ENCODE results near the gene NANOS3.

DNA sequence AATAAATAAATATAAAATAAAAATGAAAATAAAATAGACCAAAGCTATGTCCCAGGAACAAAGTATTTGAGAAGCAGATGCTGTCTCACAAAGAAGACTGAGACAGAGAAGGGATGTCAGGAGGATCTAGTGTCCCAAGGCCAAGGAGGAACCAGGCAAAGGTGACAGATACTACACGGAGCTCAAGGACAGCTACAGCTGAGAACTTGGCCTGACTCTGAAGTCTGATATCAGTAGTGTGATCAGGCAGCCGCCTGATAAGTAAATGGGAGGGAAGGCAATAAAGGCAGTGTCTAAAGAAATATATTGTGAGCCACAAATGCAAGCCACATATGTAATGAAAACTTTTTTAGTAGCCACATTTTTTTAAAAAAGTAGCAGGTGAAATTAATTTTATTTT lies 20.4 kb upstream of the NANOS3 start:
- no peak for TF ChIP-seq POLR2A (IDR thresholded peaks at IDR 0.05; ENCODE audit: low read length)
- TF ChIP-seq GATA1 (IDR thresholded peaks at IDR 0.05; ENCODE audit: low read depth, low read length) = no peak

All from erythroblast (primary cell).